Skeletal muscle tissue (tissue), 4 donors: ENCODE measurements around the gene FNDC3B. TPM values are rescaled to one million over a fixed set of nuclear protein-coding genes. Genes with fewer than 3 reads are reported as not detected.

Source experiments
- H3K27ac ChIP-seq: one replicate; pipeline ENCODE4 v1.7.0; 2013; ENCODE audit warnings: mild to moderate bottlenecking, low read depth, low read length, inconsistent platforms
- H3K27me3 ChIP-seq, 3 donors: one replicate each; pipeline ENCODE4 v1.7.0; 2013; ENCODE audit warnings: low read length in 3 of 3; ENCODE audit not compliant: control insufficient read depth in 3 of 3, insufficient read depth in 3 of 3
- H3K36me3 ChIP-seq, 3 donors: one replicate each; pipeline ENCODE4 v1.7.0; 2013; ENCODE audit warnings: low read length in 3 of 3; ENCODE audit not compliant: control insufficient read depth in 3 of 3, insufficient read depth in 3 of 3
- H3K4me1 ChIP-seq, 3 donors: one replicate each; pipeline ENCODE4 v1.7.0; 2013; ENCODE audit warnings: low read length in 3 of 3, mild to moderate bottlenecking in 3 of 3; ENCODE audit not compliant: control insufficient read depth in 3 of 3, insufficient read depth in 3 of 3
- H3K4me3 ChIP-seq, 3 donors: one replicate each; pipeline ENCODE4 v1.7.0; 2013; ENCODE audit warnings: low read length in 3 of 3
- H3K9ac ChIP-seq, 3 donors: one replicate each; pipeline ENCODE4 v1.7.0; 2013; ENCODE audit warnings: low read length in 3 of 3, mild to moderate bottlenecking in 3 of 3, moderate library complexity in 2 of 3, low read depth in 1 of 3
- H3K9me3 ChIP-seq, 3 donors: one replicate each; pipeline ENCODE4 v1.7.0; 2013; ENCODE audit warnings: low read length in 3 of 3; ENCODE audit not compliant: control insufficient read depth in 3 of 3
- total RNA-seq: library from RNA; depleted of rRNA; stranded (reverse); fragments of >200 nt; gene quantifications from one replicate; pipeline ENCODE4 v1.2.3, GENCODE V29; 2014
- donor health status: Osteomylitis.

The FNDC3B gene
- total RNA-seq, 1 donor from 2014 or later: 140 TPM

DNA sequence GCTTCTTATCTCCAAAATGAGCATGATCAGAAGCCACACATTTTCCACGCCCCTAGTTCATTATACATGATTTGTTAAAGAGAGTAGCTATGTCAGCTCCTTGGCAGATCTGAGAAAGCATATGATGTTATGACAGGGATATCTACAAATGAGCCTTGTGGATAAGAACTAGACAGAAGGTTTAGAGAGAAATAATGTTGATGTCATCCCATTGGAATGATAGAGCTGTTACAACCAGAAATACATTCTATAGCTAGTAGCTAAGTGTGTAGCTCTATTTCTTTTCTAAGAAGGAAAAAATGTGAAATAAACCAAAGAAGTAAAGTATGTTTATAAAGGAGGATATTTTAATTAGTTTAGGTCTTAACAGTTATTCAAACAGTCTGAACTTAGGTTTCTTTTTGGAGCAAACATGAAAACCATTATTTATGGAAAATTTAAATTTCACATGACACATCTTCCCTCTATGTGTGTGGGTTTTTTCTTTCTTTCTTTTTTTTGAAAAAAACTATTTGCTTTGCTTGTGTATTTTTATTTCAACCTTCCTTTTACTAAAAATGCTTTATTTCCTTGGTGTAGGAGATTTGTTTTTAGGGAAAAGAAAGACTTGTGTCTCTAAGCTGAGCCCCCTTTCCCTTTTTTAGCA, 241.2 kb downstream of the FNDC3B start:
- no peaks in the 10 kb centered on the region for H3K9me3 ChIP-seq
- H3K9ac ChIP-seq: no peak overlapping the region
- no peak overlapping the region for H3K4me3 ChIP-seq
- H3K27me3 ChIP-seq: no peaks in the 10 kb centered on the region
- H3K4me1 ChIP-seq: peaks cover 22 to 25% (median 22%) of the 10 kb centered on the region in 3 donors
- no peaks in the 10 kb centered on the region for H3K36me3 ChIP-seq
- H3K27ac ChIP-seq: peak overlapping the region; percentile 71

DNA sequence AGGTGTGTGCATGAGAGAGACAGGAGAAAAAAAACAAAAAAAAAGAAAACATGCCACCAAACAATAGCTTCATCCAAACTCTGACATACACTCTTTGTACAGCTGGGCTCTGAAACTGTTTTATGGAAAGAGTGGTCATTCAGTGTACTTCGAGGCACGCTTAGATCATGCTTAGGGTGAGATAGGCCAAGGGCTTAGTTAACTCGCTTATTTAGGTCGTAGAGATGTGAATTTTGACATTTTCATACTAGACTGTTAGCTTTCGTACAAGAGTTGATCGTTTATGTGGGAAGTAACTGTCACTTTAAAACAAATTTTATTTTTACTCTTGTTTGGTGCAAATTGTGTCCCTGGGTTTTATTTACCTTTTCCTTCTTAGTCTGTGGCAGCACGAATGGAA, 242.5 kb downstream of the FNDC3B start:
- Histone ChIP-seq H3K9me3 (no peaks in the 10 kb centered on the region), H3K4me3 (no peak overlapping the region), H3K9ac (no peak overlapping the region), H3K27ac (no peak overlapping the region), H3K27me3 (no peaks in the 10 kb centered on the region), H3K36me3 (no peaks in the 10 kb centered on the region), H3K4me1 (peaks cover 19 to 28% (median 27%) of the 10 kb centered on the region in 3 donors)

DNA sequence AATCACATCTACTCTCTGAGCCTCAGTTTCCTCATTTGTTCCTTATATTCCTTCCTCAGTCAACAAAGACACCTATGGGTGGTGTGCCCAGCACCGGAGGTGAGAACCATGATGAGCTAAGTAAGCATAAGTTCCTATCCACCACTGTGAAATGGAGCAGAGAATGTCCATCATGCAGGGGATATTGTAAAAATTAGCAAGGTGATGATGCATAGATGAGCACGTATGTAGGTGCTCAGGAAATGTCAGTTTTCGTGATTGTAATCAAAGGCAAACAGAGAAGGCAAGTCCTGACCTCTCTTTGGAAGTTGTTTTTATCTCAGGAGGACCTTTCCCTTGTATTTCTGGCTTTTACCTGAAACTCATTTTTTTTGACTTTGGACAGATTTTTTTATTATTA, 243.5 kb downstream of the FNDC3B start:
- Histone ChIP-seq H3K36me3 (no peaks in the 10 kb centered on the region), H3K27me3 (no peaks in the 10 kb centered on the region)

DNA sequence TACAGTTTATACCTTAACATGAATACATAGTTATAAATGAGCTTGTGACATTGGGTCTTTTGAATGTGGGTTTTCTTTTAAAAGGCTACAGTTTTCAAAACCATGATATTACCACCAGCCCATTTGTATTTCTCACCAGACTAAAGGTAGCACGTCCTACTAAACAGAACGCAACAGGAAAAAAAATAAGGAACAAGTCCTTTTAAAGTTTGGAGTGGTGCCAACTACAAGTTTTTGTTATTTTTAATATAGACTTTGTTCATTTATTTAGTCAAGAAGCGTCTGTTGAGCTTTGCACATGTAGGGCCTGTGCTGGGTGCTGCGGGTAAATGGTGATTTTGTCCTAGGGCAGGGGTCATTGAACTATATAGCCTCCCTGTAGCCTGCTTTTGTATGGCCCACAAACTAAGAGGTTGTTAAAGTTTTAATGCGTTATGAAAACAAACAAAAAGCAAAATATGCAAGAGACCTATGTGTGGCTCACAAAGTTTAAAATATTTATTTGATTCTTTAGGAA, 244.5 kb downstream of the FNDC3B start:
- Histone ChIP-seq H3K4me1 (peaks cover 15 to 26% (median 15%) of the 10 kb centered on the region in 3 donors), H3K27ac (no peak overlapping the region), H3K36me3 (peaks cover 0 to 4% (median 2%) of the 10 kb centered on the region in 3 donors), H3K9me3 (no peaks in the 10 kb centered on the region), H3K4me3 (no peak overlapping the region), H3K9ac (no peak overlapping the region), H3K27me3 (no peaks in the 10 kb centered on the region)

More for the DNA sequence above, 243.5 kb downstream of the FNDC3B start:
- Histone ChIP-seq H3K9me3 (no peaks in the 10 kb centered on the region), H3K27ac (no peak overlapping the region), H3K4me3 (no peak overlapping the region), H3K9ac (no peak overlapping the region), H3K4me1 (peaks cover 21 to 31% (median 25%) of the 10 kb centered on the region in 3 donors)

GRCh38 chr3:172285844-172286243, 246.5 kb downstream of the FNDC3B start:
- Histone ChIP-seq H3K4me1 (peaks cover 5 to 22% (median 14%) of the 10 kb centered on the region in 3 donors), H3K4me3 (no peak overlapping the region), H3K27ac (no peak overlapping the region), H3K36me3 (peaks cover 0 to 4% (median 4%) of the 10 kb centered on the region in 3 donors), H3K27me3 (no peaks in the 10 kb centered on the region), H3K9ac (no peak overlapping the region), H3K9me3 (no peaks in the 10 kb centered on the region)

- Histone ChIP-seq H3K4me3 (no peak overlapping the region), H3K4me1 (peaks cover 7 to 28% (median 21%) of the 10 kb centered on the region in 3 donors), H3K27me3 (no peaks in the 10 kb centered on the region), H3K9ac (no peak overlapping the region), H3K27ac (no peak overlapping the region), H3K9me3 (no peaks in the 10 kb centered on the region), H3K36me3 (peaks cover 0 to 4% (median 4%) of the 10 kb centered on the region in 3 donors)
Measured at GRCh38 chr3:172286548-172287148, 247.3 kb downstream of the FNDC3B start.

GRCh38 chr3:172287937-172288477, 248.6 kb downstream of the FNDC3B start:
- Histone ChIP-seq H3K4me3 (no peak overlapping the region), H3K9ac (no peak overlapping the region), H3K27me3 (no peaks in the 10 kb centered on the region), H3K4me1 (peaks cover 21 to 35% (median 33%) of the 10 kb centered on the region in 3 donors), H3K27ac (no peak overlapping the region), H3K36me3 (peaks cover 0 to 4% (median 4%) of the 10 kb centered on the region in 3 donors), H3K9me3 (no peaks in the 10 kb centered on the region)

DNA sequence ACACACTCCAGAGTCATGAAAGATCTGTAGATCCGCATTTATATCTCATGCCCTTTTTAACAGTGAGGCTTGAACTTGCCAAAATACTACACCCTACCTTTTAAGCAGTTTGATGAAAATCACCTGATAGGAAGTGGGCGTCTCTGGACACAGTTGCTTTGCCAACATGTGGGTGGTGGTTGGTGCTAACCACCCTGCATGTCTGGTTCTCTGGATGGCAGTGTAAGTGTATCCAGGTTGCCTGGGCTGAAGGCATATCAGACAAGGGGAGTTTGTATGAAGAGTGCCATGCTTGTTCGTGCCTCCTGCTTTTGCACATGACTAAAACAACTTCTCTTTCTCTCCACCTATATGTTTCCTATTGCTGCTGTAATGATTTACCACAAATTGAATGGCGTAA, 249.3 kb downstream of the FNDC3B start:
- no peaks in the 10 kb centered on the region for H3K27me3 ChIP-seq
- H3K9me3 ChIP-seq: no peaks in the 10 kb centered on the region
- peaks cover 0 to 4% (median 4%) of the 10 kb centered on the region in 3 donors for H3K36me3 ChIP-seq
- H3K4me3 ChIP-seq: no peak overlapping the region
- no peak overlapping the region for H3K9ac ChIP-seq
- no peak overlapping the region for H3K27ac ChIP-seq
- H3K4me1 ChIP-seq: peaks cover 22 to 35% (median 33%) of the 10 kb centered on the region in 3 donors

DNA sequence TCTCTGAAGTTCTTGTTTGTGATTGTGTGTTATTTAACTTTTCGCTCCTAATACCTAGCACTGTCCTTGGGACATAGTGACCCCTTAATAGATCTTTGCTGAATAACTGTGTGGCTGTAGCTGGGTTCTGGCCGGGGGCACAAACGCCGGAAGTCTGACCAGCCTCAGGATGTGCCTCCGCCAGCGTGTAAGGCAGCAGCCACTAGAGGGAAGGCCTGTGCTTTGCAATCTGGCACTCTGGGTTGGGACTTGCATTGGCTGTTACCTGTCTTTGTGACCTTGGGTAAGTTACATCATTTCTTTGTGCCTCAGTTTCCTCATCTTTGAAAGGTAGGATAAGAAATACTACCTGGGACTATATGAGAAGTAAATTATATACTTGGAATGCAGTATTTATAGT, 250.2 kb downstream of the FNDC3B start:
- Histone ChIP-seq H3K36me3 (peaks cover 0 to 8% (median 4%) of the 10 kb centered on the region in 3 donors), H3K9me3 (no peaks in the 10 kb centered on the region), H3K4me1 (peaks cover 22 to 35% (median 33%) of the 10 kb centered on the region in 3 donors), H3K27ac (peak overlapping the region; percentile 26), H3K27me3 (no peaks in the 10 kb centered on the region), H3K9ac (no peak overlapping the region), H3K4me3 (no peak overlapping the region)

GRCh38 chr3:172290457-172290856, 251.1 kb downstream of the FNDC3B start:
- Histone ChIP-seq H3K9me3 (no peaks in the 10 kb centered on the region), H3K27me3 (no peaks in the 10 kb centered on the region), H3K4me1 (peaks cover 22 to 35% (median 33%) of the 10 kb centered on the region in 3 donors), H3K36me3 (peaks cover 0 to 8% (median 4%) of the 10 kb centered on the region in 3 donors), H3K4me3 (no peak overlapping the region), H3K9ac (no peak overlapping the region), H3K27ac (no peak overlapping the region)
